Endothelial cell (in vitro differentiated cells): ENCODE measurements around the gene CHL1. TPM values are rescaled to one million over a fixed set of nuclear protein-coding genes. Genes with fewer than 3 reads are reported as not detected.

ENCODE experiments used
- DNase-seq: peaks from one replicate; pipeline ENCODE4 v3.0.0; 2021; ENCODE audit warnings: low spot score
- H3K27ac Mint-ChIP-seq: one replicate; pipeline ENCODE4 v1.8.0; 2021; ENCODE audit warnings: mixed read lengths, inconsistent platforms; ENCODE audit not compliant: unreplicated experiment
- H3K27me3 Mint-ChIP-seq: one replicate; pipeline ENCODE4 v1.8.0; 2021; ENCODE audit warnings: mild to moderate bottlenecking, moderate library complexity, mixed read lengths, inconsistent platforms; ENCODE audit not compliant: unreplicated experiment
- H3K36me3 Mint-ChIP-seq: one replicate; pipeline ENCODE4 v1.8.0; 2021; ENCODE audit warnings: mild to moderate bottlenecking, low read depth, mixed read lengths, inconsistent platforms; ENCODE audit not compliant: unreplicated experiment
- H3K4me1 Mint-ChIP-seq: one replicate; pipeline ENCODE4 v1.8.0; 2021; ENCODE audit warnings: mild to moderate bottlenecking, mixed read lengths, inconsistent platforms; ENCODE audit not compliant: unreplicated experiment
- H3K4me3 Mint-ChIP-seq: one replicate; pipeline ENCODE4 v1.8.0; 2021; ENCODE audit warnings: mild to moderate bottlenecking, mixed read lengths, inconsistent platforms; ENCODE audit not compliant: unreplicated experiment
- H3K9me3 Mint-ChIP-seq: one replicate; pipeline ENCODE4 v1.8.0; 2021; ENCODE audit warnings: mixed read lengths, inconsistent platforms; ENCODE audit not compliant: unreplicated experiment
- CTCF ChIP-seq: fragments of 200-600 bp; sonication (generic); IDR thresholded peaks from one replicate; pipeline ENCODE4 v1.5.0; 2021; ENCODE audit warnings: antibody characterized with exemption; ENCODE audit not compliant: unreplicated experiment
- total RNA-seq: library from RNA; stranded (reverse); fragmentation: NEBNext Ultra II Directional; extraction: Animal tissue kit (Norgen Biotek cat#: 25700); gene quantifications from one replicate; pipeline ENCODE4 v1.2.1, GENCODE V29; 2021; ENCODE audit not compliant: unreplicated experiment

Gene CHL1
- total RNA-seq, 1 donor from 2014 or later, result not detected

- Mint-ChIP-seq H3K4me3 (no peak overlapping the region), H3K9me3 (peaks cover 25% of the 10 kb centered on the region), H3K27ac (no peak overlapping the region), H3K27me3 (no peaks in the 10 kb centered on the region), H3K4me1 (no peaks in the 10 kb centered on the region), H3K36me3 (peaks cover 4% of the 10 kb centered on the region)
- TF ChIP-seq CTCF, result no peak
- no peak for DNase-seq
These were observed 156.0 kb downstream of the CHL1 start for GRCh38 chr3:352599-352998.

- DNase-seq, result no peak
- peaks cover 24% of the 10 kb centered on the region for H3K9me3 Mint-ChIP-seq
- H3K36me3 Mint-ChIP-seq, result peaks cover 4% of the 10 kb centered on the region
- TF ChIP-seq CTCF, result no peak
- no peaks in the 10 kb centered on the region for H3K27me3 Mint-ChIP-seq
- H3K27ac Mint-ChIP-seq, result no peak overlapping the region
- H3K4me3 Mint-ChIP-seq, result no peak overlapping the region
- no peaks in the 10 kb centered on the region for H3K4me1 Mint-ChIP-seq
These were observed 156.7 kb downstream of the CHL1 start for GRCh38 chr3:353191-353739.

GRCh38 chr3:354432-354831 is 157.9 kb downstream of the CHL1 start:
- Mint-ChIP-seq H3K4me1 (no peaks in the 10 kb centered on the region), H3K27me3 (no peaks in the 10 kb centered on the region), H3K27ac (no peak overlapping the region), H3K36me3 (peaks cover 4% of the 10 kb centered on the region), H3K4me3 (no peak overlapping the region), H3K9me3 (peaks cover 23% of the 10 kb centered on the region)
- DNase-seq, result peak; percentile 22
- peak; percentile 84 for TF ChIP-seq CTCF

- no peaks in the 10 kb centered on the region for H3K4me1 Mint-ChIP-seq
- no peak overlapping the region for H3K4me3 Mint-ChIP-seq
- TF ChIP-seq CTCF, result no peak
- H3K27ac Mint-ChIP-seq, result no peak overlapping the region
- no peaks in the 10 kb centered on the region for H3K27me3 Mint-ChIP-seq
- H3K36me3 Mint-ChIP-seq, result peaks cover 4% of the 10 kb centered on the region
- DNase-seq, result no peak
- peaks cover 23% of the 10 kb centered on the region for H3K9me3 Mint-ChIP-seq
These were observed 159.1 kb downstream of the CHL1 start for GRCh38 chr3:355622-356021.

GRCh38 chr3:356952-357351 is 160.4 kb downstream of the CHL1 start:
- DNase-seq, result no peak
- TF ChIP-seq CTCF, result no peak
- H3K4me1 Mint-ChIP-seq, result no peaks in the 10 kb centered on the region
- peaks cover 27% of the 10 kb centered on the region for H3K9me3 Mint-ChIP-seq
- no peak overlapping the region for H3K27ac Mint-ChIP-seq
- peaks cover 4% of the 10 kb centered on the region for H3K36me3 Mint-ChIP-seq
- no peak overlapping the region for H3K4me3 Mint-ChIP-seq
- H3K27me3 Mint-ChIP-seq, result no peaks in the 10 kb centered on the region
